Endodermal cell (in vitro differentiated cells): ENCODE results near the gene KIF12. TPM values are rescaled to one million over a fixed set of nuclear protein-coding genes. Genes with fewer than 3 reads are reported as not detected.

ENCODE experiments used
- DNase-seq: peaks from one replicate; pipeline ENCODE4 v3.0.0-alpha.2; 2017
- H3K27ac ChIP-seq: 2 replicates; pipeline ENCODE4 v1.5.1; 2013; ENCODE audit warnings: mild to moderate bottlenecking, low read depth, low read length, moderate library complexity
- H3K27me3 ChIP-seq: 2 replicates; pipeline ENCODE4 v1.6.1; 2013; ENCODE audit warnings: mild to moderate bottlenecking, low read length, moderate library complexity; ENCODE audit not compliant: insufficient read depth, control insufficient read depth, poor library complexity, severe bottlenecking
- H3K36me3 ChIP-seq: 2 replicates; pipeline ENCODE4 v1.7.0; 2013; ENCODE audit warnings: mild to moderate bottlenecking, low read length, moderate library complexity; ENCODE audit not compliant: control insufficient read depth, insufficient read depth
- H3K4me1 ChIP-seq: one replicate; pipeline ENCODE4 v1.7.0; 2013; ENCODE audit warnings: low read length; ENCODE audit not compliant: control insufficient read depth, insufficient read depth
- H3K4me3 ChIP-seq: 2 replicates; pipeline ENCODE4 v1.5.1; 2013; ENCODE audit warnings: mild to moderate bottlenecking, low read length, moderate library complexity
- H3K9ac ChIP-seq: 2 replicates; pipeline ENCODE4 v1.6.1; 2013; ENCODE audit warnings: mild to moderate bottlenecking, low read length, moderate library complexity; ENCODE audit not compliant: poor library complexity, severe bottlenecking; ENCODE audit errors: extremely low read depth
- H3K9me3 ChIP-seq: 2 replicates; pipeline ENCODE4 v1.6.1; 2013; ENCODE audit warnings: mild to moderate bottlenecking, low read length, moderate library complexity; ENCODE audit not compliant: control insufficient read depth
- H3K27ac Mint-ChIP-seq: 2 replicates; pipeline ENCODE4 v1.8.0; 2020; ENCODE audit warnings: mixed read lengths
- H3K27me3 Mint-ChIP-seq: 2 replicates; pipeline ENCODE4 v1.8.0; 2021; ENCODE audit warnings: mild to moderate bottlenecking, mixed read lengths; ENCODE audit not compliant: insufficient read depth
- H3K36me3 Mint-ChIP-seq: 2 replicates; pipeline ENCODE4 v1.8.0; 2020; ENCODE audit warnings: low read depth, mixed read lengths
- H3K4me1 Mint-ChIP-seq: 2 replicates; pipeline ENCODE4 v1.8.0; 2020; ENCODE audit warnings: mixed read lengths
- H3K4me3 Mint-ChIP-seq: 2 replicates; pipeline ENCODE4 v1.8.0; 2020; ENCODE audit warnings: mild to moderate bottlenecking, moderate library complexity, mixed read lengths
- H3K9me3 Mint-ChIP-seq: 2 replicates; pipeline ENCODE4 v1.8.0; 2020; ENCODE audit warnings: mild to moderate bottlenecking, mixed read lengths
- CTCF ChIP-seq: fragments of 200-600 bp; sonication (generic); conservative IDR thresholded peaks from 2 replicates; pipeline ENCODE4 v1.5.0; 2021; ENCODE audit warnings: antibody characterized with exemption, mild to moderate bottlenecking
- WGBS, 2 experiments: methylation state at CpG; one replicate each; pipeline versions ENCODE4 v1.1.5 to v1.1.7; 2013; ENCODE audit warnings: missing lambda C conversion rate in 2 of 2, mixed read lengths in 1 of 2; ENCODE audit not compliant: insufficient coverage in 1 of 2, insufficient read length in 1 of 2; 5-methylcytosine and 5-hydroxymethylcytosine counted together
- total RNA-seq, 2 donors: library from RNA; stranded (reverse); fragmentation: NEBNext Ultra II Directional in 1 of 2; extraction: Animal tissue kit (Norgen Biotek cat#: 25700) in 1 of 2; gene quantifications; 2 replicates in 1 of 2; 3 replicates in 1 of 2; pipeline ENCODE4 v1.2.1, GENCODE V29; 2021

The KIF12 gene
- total RNA-seq, 2 donors from 2014 or later: 11.4 to 16.3 TPM

- H3K36me3 Mint-ChIP-seq: no peaks in the 10 kb centered on the region
- H3K36me3 ChIP-seq: no peaks in the 10 kb centered on the region
- H3K27me3 Mint-ChIP-seq: peaks cover 81% of the 10 kb centered on the region
- H3K9ac ChIP-seq: no peak overlapping the region
- DNase-seq: no peak
- no peak overlapping the region for H3K4me3 Mint-ChIP-seq
- no peak overlapping the region for H3K27ac ChIP-seq
- H3K4me3 ChIP-seq: no peak overlapping the region
- peaks cover 6% of the 10 kb centered on the region for H3K9me3 ChIP-seq
- peaks cover 53% of the 10 kb centered on the region for H3K27me3 ChIP-seq
- no peak for TF ChIP-seq CTCF
- H3K4me1 Mint-ChIP-seq: peaks cover 12% of the 10 kb centered on the region
- H3K9me3 Mint-ChIP-seq: peaks cover 11% of the 10 kb centered on the region
- H3K27ac Mint-ChIP-seq: no peak overlapping the region
- H3K4me1 ChIP-seq: no peaks in the 10 kb centered on the region
Observed at GRCh38 chr9:114102484-114102883, 3.4 kb upstream of the KIF12 start.

- Histone ChIP-seq H3K9me3 (peaks cover 6% of the 10 kb centered on the region), H3K27ac (no peak overlapping the region), H3K9ac (no peak overlapping the region), H3K4me3 (no peak overlapping the region), H3K4me1 (no peaks in the 10 kb centered on the region), H3K36me3 (no peaks in the 10 kb centered on the region), H3K27me3 (peaks cover 63% of the 10 kb centered on the region)
- Mint-ChIP-seq H3K27ac (no peak overlapping the region), H3K4me3 (no peak overlapping the region), H3K36me3 (no peaks in the 10 kb centered on the region), H3K9me3 (peaks cover 11% of the 10 kb centered on the region), H3K4me1 (peaks cover 12% of the 10 kb centered on the region), H3K27me3 (peaks cover 81% of the 10 kb centered on the region)
- WGBS, 2 experiments: 90 to 100% methylated on average over 1 of the region's 1 CpG
- no peak for DNase-seq
- no peak for TF ChIP-seq CTCF
Observed at GRCh38 chr9:114100536-114100935, 1.4 kb upstream of the KIF12 start.

GRCh38 chr9:114099669-114100270, 678 bp upstream of the KIF12 start:
- Mint-ChIP-seq H3K27me3 (peaks cover 74% of the 10 kb centered on the region), H3K9me3 (peaks cover 11% of the 10 kb centered on the region), H3K27ac (no peak overlapping the region), H3K36me3 (peaks cover 3% of the 10 kb centered on the region), H3K4me3 (peak overlapping the region; percentile 54), H3K4me1 (peaks cover 12% of the 10 kb centered on the region)
- no peak overlapping the region for H3K9ac ChIP-seq
- DNase-seq: peak; percentile 46
- peaks cover 6% of the 10 kb centered on the region for H3K9me3 ChIP-seq
- TF ChIP-seq CTCF: no peak
- H3K4me1 ChIP-seq: no peaks in the 10 kb centered on the region
- 58 to 71% methylated on average over 2 of the region's 2 CpGs for WGBS, 2 experiments
- H3K36me3 ChIP-seq: no peaks in the 10 kb centered on the region
- H3K27me3 ChIP-seq: peaks cover 58% of the 10 kb centered on the region
- H3K4me3 ChIP-seq: no peak overlapping the region
- no peak overlapping the region for H3K27ac ChIP-seq
